MM.1S (cell line): ENCODE measurements around the gene AHNAK.
A peak's percentile ranks its signal among the peaks of the same experiment; 100 is the strongest.
"Not testable (repeated sequence)": the region's sequence is repeated elsewhere in the genome, so short reads cannot be mapped to it uniquely, and the experiment has no call there.

Source experiments
- DNase-seq: peaks from one replicate; pipeline ENCODE4 v3.0.0-alpha.2; 2015
- H2AFZ ChIP-seq: fragments of 300-600 bp; sonication (generic); 2 replicates; pipeline ENCODE4 v1.6.0; 2016; ENCODE audit warnings: antibody characterized with exemption, low read length
- H3F3A ChIP-seq: fragments of 300-600 bp; sonication (generic); 2 replicates; pipeline ENCODE4 v1.6.1; 2016; ENCODE audit warnings: mild to moderate bottlenecking, antibody characterized with exemption, low read length, moderate library complexity, mixed read lengths; ENCODE audit not compliant: insufficient read depth
- H3K27ac ChIP-seq: fragments of 300-600 bp; sonication (generic); 2 replicates; pipeline ENCODE4 v1.5.1; 2016; ENCODE audit warnings: mild to moderate bottlenecking, low read length
- H3K27me3 ChIP-seq: fragments of 300-600 bp; sonication (generic); replicated peaks from 2 replicates; pipeline ENCODE4 v1.6.0; 2016; ENCODE audit warnings: low read length; ENCODE audit not compliant: insufficient read depth
- H3K36me3 ChIP-seq: fragments of 300-600 bp; sonication (generic); replicated peaks from 2 replicates; pipeline ENCODE4 v1.6.1; 2016; ENCODE audit warnings: mild to moderate bottlenecking, low read length, mixed read lengths; ENCODE audit not compliant: insufficient read depth
- H3K4me1 ChIP-seq: fragments of 300-600 bp; sonication (generic); 2 replicates; pipeline ENCODE4 v1.6.1; 2016; ENCODE audit warnings: low read length, mixed read lengths
- H3K4me2 ChIP-seq: fragments of 300-600 bp; sonication (generic); 2 replicates; pipeline ENCODE4 v1.6.0; 2016; ENCODE audit warnings: low read depth, low read length
- H3K4me3 ChIP-seq: fragments of 300-600 bp; sonication (generic); 2 replicates; pipeline ENCODE4 v1.5.1; 2016; ENCODE audit warnings: low read length, mixed read lengths
- H3K79me2 ChIP-seq: fragments of 300-600 bp; sonication (generic); 2 replicates; pipeline ENCODE4 v1.6.1; 2016; ENCODE audit warnings: mixed run types, low read length, mixed read lengths
- H3K9ac ChIP-seq: fragments of 300-600 bp; sonication (generic); 2 replicates; pipeline ENCODE4 v1.6.1; 2016; ENCODE audit warnings: low read length, mixed read lengths
- H3K9me2 ChIP-seq: fragments of 300-600 bp; sonication (generic); replicated peaks from 2 replicates; pipeline ENCODE4 v1.6.1; 2016; ENCODE audit warnings: mild to moderate bottlenecking, low read length, mixed read lengths; ENCODE audit not compliant: insufficient read depth
- H3K9me3 ChIP-seq: fragments of 300-600 bp; sonication (generic); replicated peaks from 2 replicates; pipeline ENCODE4 v1.6.1; 2016; ENCODE audit warnings: mild to moderate bottlenecking, low read length, mixed read lengths; ENCODE audit not compliant: insufficient read depth
- H4K20me1 ChIP-seq: fragments of 300-600 bp; sonication (generic); 2 replicates; pipeline ENCODE4 v1.6.1; 2016; ENCODE audit warnings: mild to moderate bottlenecking, low read length, moderate library complexity, mixed read lengths; ENCODE audit not compliant: insufficient read depth
- EZH2 ChIP-seq: fragments of 300-600 bp; sonication (generic); optimal IDR thresholded peaks from 2 replicates; pipeline ENCODE3; 2017; ENCODE audit warnings: low read depth, mild to moderate bottlenecking, antibody characterized with exemption, low read length, mixed read lengths
- EZH2phosphoT487 ChIP-seq: fragments of 300-600 bp; sonication (generic); IDR thresholded peaks from 2 replicates; pipeline ENCODE4 v1.6.1; 2018; ENCODE audit warnings: antibody characterized with exemption, low read length
- TF ChIP-seq, protein P1 (sequence below): fragments of 300-600 bp; sonication (generic); IDR thresholded peaks from 2 replicates; pipeline ENCODE4 v1.5.1; 2016; ENCODE audit warnings: antibody characterized with exemption, low read length, mixed read lengths

AHNAK gene

DNA sequence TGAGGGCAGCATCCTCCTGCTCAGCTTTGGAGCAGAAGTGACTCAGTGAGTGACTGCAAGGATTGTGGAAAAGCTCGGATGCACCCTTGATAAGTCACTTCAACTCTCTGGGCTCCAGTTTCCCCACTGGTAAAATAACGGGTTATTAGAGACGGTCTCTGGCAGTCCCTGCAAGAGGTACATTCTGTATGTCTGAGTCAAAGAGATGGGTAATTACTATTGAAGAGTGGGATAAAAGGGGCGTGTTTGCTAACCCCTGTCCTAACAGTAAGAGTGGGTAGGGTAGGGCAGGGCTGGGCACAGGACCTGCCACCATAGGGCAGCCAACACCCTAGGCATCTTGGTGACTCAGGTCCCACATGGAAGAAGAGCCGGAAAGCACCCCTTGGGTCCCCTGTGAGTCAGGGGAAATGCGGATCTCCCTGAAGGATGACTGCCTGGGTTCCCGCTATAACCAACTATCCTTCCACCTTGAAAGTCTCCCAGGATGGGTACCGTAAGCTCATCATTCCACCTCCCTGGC is 7.3 kb upstream of the AHNAK start:
- Histone ChIP-seq H3K79me2 (peaks cover 4% of the 10 kb centered on the region), H3K9ac (no peak overlapping the region), H3K36me3 (no peaks in the 10 kb centered on the region), H3K4me1 (peaks cover 66% of the 10 kb centered on the region), H3K4me2 (no peak overlapping the region), H2AFZ (no peak overlapping the region), H3K27ac (no peak overlapping the region), H3K9me2 (no peaks in the 10 kb centered on the region), H3F3A (peaks cover 55% of the 10 kb centered on the region), H3K9me3 (no peaks in the 10 kb centered on the region), H4K20me1 (no peaks in the 10 kb centered on the region), H3K4me3 (no peak overlapping the region), H3K27me3 (no peaks in the 10 kb centered on the region)
- DNase-seq: no peak
- TF ChIP-seq, protein P1, sequence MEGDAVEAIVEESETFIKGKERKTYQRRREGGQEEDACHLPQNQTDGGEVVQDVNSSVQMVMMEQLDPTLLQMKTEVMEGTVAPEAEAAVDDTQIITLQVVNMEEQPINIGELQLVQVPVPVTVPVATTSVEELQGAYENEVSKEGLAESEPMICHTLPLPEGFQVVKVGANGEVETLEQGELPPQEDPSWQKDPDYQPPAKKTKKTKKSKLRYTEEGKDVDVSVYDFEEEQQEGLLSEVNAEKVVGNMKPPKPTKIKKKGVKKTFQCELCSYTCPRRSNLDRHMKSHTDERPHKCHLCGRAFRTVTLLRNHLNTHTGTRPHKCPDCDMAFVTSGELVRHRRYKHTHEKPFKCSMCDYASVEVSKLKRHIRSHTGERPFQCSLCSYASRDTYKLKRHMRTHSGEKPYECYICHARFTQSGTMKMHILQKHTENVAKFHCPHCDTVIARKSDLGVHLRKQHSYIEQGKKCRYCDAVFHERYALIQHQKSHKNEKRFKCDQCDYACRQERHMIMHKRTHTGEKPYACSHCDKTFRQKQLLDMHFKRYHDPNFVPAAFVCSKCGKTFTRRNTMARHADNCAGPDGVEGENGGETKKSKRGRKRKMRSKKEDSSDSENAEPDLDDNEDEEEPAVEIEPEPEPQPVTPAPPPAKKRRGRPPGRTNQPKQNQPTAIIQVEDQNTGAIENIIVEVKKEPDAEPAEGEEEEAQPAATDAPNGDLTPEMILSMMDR: no peak

DNA sequence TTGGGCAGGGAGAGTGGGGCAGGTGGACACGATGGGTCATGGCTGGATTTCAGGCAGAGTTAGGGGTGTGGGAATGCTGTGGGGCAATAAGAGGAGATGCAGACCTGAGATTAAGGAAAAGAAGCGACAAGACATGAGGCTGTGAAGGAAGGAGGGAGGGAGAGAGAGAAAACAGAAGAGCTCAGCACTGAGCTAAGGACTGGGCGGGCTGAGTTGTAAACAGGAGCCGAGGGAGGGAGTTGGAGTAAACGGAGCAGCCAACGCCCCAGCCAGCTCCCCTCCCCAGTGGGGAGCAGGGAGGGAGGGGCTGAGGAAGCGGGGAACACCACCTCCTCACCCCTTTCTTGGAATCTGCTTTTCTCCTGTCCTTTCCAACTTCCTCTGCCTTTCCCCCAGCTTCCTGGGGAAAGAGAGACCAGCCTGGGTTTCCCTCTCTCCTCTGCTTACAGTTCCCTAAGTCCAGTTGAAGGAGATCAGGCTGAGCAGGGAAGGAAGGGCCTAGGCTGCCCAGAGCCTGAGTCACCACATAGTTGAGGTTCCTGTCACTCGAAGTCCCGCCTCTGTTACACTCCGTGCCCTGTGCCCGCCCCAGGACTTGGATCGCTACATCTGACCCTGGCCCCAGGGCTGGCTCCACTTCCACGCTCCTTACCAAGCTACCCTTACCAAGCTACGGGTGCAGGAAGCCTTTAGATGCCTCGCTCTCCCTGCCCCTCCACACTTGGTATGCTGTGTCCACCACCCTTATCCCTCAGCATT is 6.7 kb upstream of the AHNAK start:
- no peak for DNase-seq
- H3K4me3 ChIP-seq: no peak overlapping the region
- H3K79me2 ChIP-seq: no peaks in the 10 kb centered on the region
- H3K9ac ChIP-seq: no peak overlapping the region
- no peaks in the 10 kb centered on the region for H3K9me2 ChIP-seq
- H3K4me1 ChIP-seq: peaks cover 60% of the 10 kb centered on the region
- peak overlapping the region; percentile 83; the same call in 1 of the 2 replicates for H3K27ac ChIP-seq
- no peaks in the 10 kb centered on the region for H4K20me1 ChIP-seq
- H3K27me3 ChIP-seq: peaks cover 5% of the 10 kb centered on the region; the same call in 1 of the 2 replicates
- H3K4me2 ChIP-seq: no peak overlapping the region
- no peaks in the 10 kb centered on the region for H3K9me3 ChIP-seq
- TF ChIP-seq EZH2: no peak
- TF ChIP-seq EZH2phosphoT487: no peak
- TF ChIP-seq, protein P1: no peak
- no peak overlapping the region for H2AFZ ChIP-seq
- peaks cover 49% of the 10 kb centered on the region for H3F3A ChIP-seq
- no peaks in the 10 kb centered on the region for H3K36me3 ChIP-seq

DNA sequence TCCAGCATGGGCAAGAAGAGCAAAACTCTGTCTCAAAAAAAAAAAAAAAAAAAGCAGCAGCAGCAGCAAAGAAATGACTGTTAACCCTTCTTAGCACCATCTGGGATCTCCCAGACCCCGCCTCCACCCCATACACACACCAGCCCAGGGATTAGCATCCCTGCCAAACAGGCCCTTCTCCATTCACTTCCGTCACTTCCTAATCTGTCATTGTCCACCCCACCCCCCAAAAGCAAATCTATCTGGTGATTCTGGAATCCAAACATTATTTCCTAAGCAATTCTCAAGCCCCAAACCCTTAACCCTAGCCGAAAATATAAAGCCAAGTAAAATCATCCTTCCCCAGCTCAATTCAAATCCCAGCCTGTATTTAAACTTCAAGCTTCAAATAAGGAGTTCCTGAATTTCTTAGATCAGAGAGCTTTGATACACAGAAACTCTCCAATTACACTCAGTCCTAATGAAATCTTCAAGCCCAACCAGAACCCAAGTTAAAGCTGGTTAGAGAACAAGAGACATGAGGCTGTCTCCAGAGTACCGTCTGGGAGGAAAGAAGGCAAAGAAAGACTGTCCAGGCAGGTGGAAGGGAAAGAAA is 6.0 kb upstream of the AHNAK start:
- no peak overlapping the region for H3K4me3 ChIP-seq
- H3K4me1 ChIP-seq: peaks cover 53% of the 10 kb centered on the region
- H3F3A ChIP-seq: peaks cover 42% of the 10 kb centered on the region

DNA sequence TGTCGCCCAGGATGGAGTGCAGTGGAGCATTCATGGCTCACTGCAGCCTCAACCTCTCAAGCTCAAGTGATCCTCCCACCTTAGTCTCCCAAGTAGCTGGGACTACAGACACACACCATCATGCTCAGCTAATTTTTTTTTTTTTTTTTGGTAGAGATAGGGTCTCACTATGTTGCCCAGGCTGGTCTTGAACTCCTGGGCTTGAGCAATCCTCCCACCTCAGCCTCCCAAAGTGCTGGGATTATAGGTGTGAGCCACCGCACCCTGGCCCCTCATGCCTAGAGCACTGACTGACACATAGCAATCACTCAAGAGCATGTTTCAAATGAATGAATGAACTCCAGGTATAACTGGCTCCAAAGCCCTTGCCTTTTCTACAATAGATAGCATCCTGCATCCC is 3.9 kb upstream of the AHNAK start:
- Histone ChIP-seq H3K4me1 (peaks cover 37% of the 10 kb centered on the region), H3K27me3 (peaks cover 30% of the 10 kb centered on the region)
- H3K27ac ChIP-seq: not testable (repeated sequence)

More for the DNA sequence above, 6.0 kb upstream of the AHNAK start:
- Histone ChIP-seq H2AFZ (no peak overlapping the region), H3K36me3 (no peaks in the 10 kb centered on the region), H3K9ac (peak overlapping the region; percentile 52; the same call in 1 of the 2 replicates), H3K27me3 (peaks cover 12% of the 10 kb centered on the region; the same call in 1 of the 2 replicates), H3K79me2 (no peaks in the 10 kb centered on the region), H3K27ac (peak overlapping the region; percentile 83; the same call in 1 of the 2 replicates), H3K9me2 (no peaks in the 10 kb centered on the region), H4K20me1 (no peaks in the 10 kb centered on the region), H3K9me3 (no peaks in the 10 kb centered on the region), H3K4me2 (no peak overlapping the region)
- TF ChIP-seq EZH2phosphoT487 (no peak), EZH2 (no peak)
- TF ChIP-seq, protein P1: no peak
- DNase-seq: no peak

More for the DNA sequence above, 3.9 kb upstream of the AHNAK start:
- H3F3A ChIP-seq: peaks cover 21% of the 10 kb centered on the region
- H3K4me2 ChIP-seq, H2AFZ ChIP-seq, H3K36me3 ChIP-seq, H3K79me2 ChIP-seq, H3K9me2 ChIP-seq, DNase-seq, H3K9me3 ChIP-seq, H3K9ac ChIP-seq, H4K20me1 ChIP-seq, H3K4me3 ChIP-seq: not testable (repeated sequence)
